Vagina (tissue), 2 donors: ENCODE results near the gene STX7. TPM values are rescaled to one million over a fixed set of nuclear protein-coding genes. Genes with fewer than 3 reads are reported as not detected.

ENCODE experiments used
- DNase-seq, 2 donors: peaks; one replicate each; pipeline ENCODE4 v3.0.0-alpha.2; 2017; ENCODE audit errors: extremely low spot score in 2 of 2
- H3K27ac ChIP-seq: fragments of 200-600 bp; sonication (generic); one replicate; pipeline ENCODE4 v1.5.1; 2019
- H3K27me3 ChIP-seq: fragments of 200-600 bp; sonication (generic); one replicate; pipeline ENCODE4 v1.5.1; 2019
- H3K36me3 ChIP-seq, 2 donors: fragments of 200-600 bp; sonication (generic); one replicate each; pipeline ENCODE4 v1.5.1; 2017 to 2019
- H3K4me1 ChIP-seq: fragments of 200-600 bp; sonication (generic); one replicate; pipeline ENCODE4 v1.5.1; 2019
- H3K4me3 ChIP-seq, 2 donors: fragments of 200-600 bp; sonication (generic); 1 replicate in 1 of 2; 2 replicates in 1 of 2; pipeline ENCODE4 v1.5.1; 2016 to 2019
- H3K9me3 ChIP-seq: fragments of 200-600 bp; sonication (generic); one replicate; pipeline ENCODE4 v1.5.1; 2019
- POLR2A ChIP-seq, 2 donors: fragments of 450-650 bp; IDR thresholded peaks; one replicate each; pipeline ENCODE4 v1.6.1; 2017; ENCODE audit warnings: antibody characterized with exemption in 2 of 2, mild to moderate bottlenecking in 2 of 2, moderate library complexity in 2 of 2
- POLR2AphosphoS5 ChIP-seq, 2 donors: sonication (generic); formaldehyde crosslinking; IDR thresholded peaks; one replicate each; pipeline ENCODE4 v1.9.0; 2017; ENCODE audit warnings: antibody characterized with exemption in 2 of 2, mild to moderate bottlenecking in 2 of 2, low read depth in 1 of 2; ENCODE audit not compliant: insufficient read depth in 1 of 2
- intact Hi-C: fragments of 100-400 bp; cut with DNase I; formaldehyde crosslinking; loops from one replicate; pipeline ENCODE4 v1.15.1; 2023
- total RNA-seq: library from RNA; depleted of rRNA; stranded (reverse); fragments of >200 nt; gene quantifications from one replicate; pipeline ENCODE4 v1.2.3, GENCODE V29; 2016
- TF ChIP-seq, protein P1 (sequence below), 3 experiments: fragments of 450-650 bp in 2 of 3; fragments of 200-600 bp in 1 of 3; sonication (generic) in 1 of 3; IDR thresholded peaks; one replicate each; pipeline ENCODE4 v1.5.1; 2017 to 2019; ENCODE audit warnings: antibody characterized with exemption in 3 of 3, mild to moderate bottlenecking in 2 of 3, moderate library complexity in 2 of 3

Gene STX7
- total RNA-seq, 1 donor from 2014 or later: 26.8 TPM

DNA sequence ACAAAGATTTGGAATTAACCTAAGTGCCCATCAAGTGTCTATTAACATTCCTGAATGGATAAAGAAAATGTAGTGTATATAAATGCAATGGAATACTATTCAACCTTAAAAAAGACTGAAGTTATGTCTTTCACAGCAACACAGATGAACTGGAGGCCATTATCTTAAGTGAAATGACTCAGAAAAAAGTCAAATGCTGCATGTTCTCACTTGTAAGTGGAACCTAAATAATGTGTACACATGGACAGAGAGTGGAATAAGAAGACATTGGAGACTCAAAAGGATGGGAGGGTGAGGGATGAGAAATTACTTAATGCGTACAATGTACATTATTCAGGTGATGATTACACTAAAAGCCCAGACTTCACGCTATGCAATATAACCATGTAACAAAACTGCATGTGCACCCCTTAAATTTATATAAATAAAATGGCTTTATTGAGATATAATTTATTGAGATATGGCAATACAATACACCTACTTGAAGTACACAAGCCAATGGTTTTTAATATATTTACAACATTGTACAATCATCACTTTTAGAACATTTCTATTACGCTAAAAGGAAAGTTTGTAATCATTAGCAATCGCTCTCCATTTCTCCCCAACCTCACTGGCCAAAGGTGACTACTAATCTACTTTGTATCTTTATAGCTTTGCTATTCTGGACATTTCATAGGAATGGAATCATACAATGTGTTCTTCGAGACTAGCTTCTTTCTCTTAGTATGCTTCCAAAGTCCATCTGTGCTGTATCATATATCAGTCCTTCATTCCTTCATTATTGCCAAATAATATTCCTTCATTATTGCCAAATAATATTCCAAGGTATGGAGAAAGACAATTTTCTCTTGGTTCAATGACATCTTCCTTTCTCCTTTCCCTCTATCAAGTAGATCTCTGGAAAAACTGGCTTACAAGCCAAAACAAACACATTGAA lies 5.8 kb downstream of the STX7 start:
- no peaks in the 10 kb centered on the region for H3K9me3 ChIP-seq
- TF ChIP-seq POLR2A (IDR thresholded peaks at IDR 0.05) (no peak), POLR2AphosphoS5 (IDR thresholded peaks at IDR 0.05; ENCODE audit: insufficient read depth in 1 of 2, low read depth in 1 of 2) (no peak)
- TF ChIP-seq, protein P1, sequence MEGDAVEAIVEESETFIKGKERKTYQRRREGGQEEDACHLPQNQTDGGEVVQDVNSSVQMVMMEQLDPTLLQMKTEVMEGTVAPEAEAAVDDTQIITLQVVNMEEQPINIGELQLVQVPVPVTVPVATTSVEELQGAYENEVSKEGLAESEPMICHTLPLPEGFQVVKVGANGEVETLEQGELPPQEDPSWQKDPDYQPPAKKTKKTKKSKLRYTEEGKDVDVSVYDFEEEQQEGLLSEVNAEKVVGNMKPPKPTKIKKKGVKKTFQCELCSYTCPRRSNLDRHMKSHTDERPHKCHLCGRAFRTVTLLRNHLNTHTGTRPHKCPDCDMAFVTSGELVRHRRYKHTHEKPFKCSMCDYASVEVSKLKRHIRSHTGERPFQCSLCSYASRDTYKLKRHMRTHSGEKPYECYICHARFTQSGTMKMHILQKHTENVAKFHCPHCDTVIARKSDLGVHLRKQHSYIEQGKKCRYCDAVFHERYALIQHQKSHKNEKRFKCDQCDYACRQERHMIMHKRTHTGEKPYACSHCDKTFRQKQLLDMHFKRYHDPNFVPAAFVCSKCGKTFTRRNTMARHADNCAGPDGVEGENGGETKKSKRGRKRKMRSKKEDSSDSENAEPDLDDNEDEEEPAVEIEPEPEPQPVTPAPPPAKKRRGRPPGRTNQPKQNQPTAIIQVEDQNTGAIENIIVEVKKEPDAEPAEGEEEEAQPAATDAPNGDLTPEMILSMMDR (IDR thresholded peaks at IDR 0.05): no peak
- H3K4me1 ChIP-seq: peaks cover 64% of the 10 kb centered on the region
- H3K36me3 ChIP-seq: peaks cover 0 to 11% of the 10 kb centered on the region in 2 donors
- H3K27me3 ChIP-seq: no peaks in the 10 kb centered on the region
- no peak overlapping the region for H3K4me3 ChIP-seq
- intact Hi-C loops: no loop called here
- no peak for DNase-seq
- no peak overlapping the region for H3K27ac ChIP-seq

DNA sequence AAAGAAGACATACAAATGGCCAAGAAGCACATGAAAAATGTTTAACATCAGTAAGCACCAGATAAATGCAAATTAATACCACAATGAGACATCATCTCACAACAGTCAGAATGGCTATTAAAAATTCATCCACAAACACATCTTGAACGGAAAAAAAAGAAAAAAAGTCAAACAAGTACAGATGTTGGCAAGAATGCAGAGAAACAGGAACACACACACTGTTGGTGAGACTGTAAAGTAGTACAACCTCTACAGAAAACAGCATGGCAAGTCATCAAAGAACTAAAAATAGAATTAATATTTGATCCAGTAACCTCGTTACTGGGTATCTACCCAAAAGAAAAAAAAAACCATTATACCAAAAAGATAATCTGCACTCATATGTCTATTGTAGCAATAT lies 6.5 kb downstream of the STX7 start:
- H3K27me3 ChIP-seq: no peaks in the 10 kb centered on the region
- no peaks in the 10 kb centered on the region for H3K9me3 ChIP-seq
- H3K4me3 ChIP-seq: no peak overlapping the region
- H3K27ac ChIP-seq: no peak overlapping the region
- TF ChIP-seq, protein P1 (IDR thresholded peaks at IDR 0.05): no peak
- TF ChIP-seq POLR2A (IDR thresholded peaks at IDR 0.05) (no peak), POLR2AphosphoS5 (IDR thresholded peaks at IDR 0.05; ENCODE audit: insufficient read depth in 1 of 2, low read depth in 1 of 2) (no peak)
- peaks cover 0 to 14% of the 10 kb centered on the region in 2 donors for H3K36me3 ChIP-seq
- intact Hi-C loops: no loop called here
- H3K4me1 ChIP-seq: peaks cover 58% of the 10 kb centered on the region
- no peak for DNase-seq

DNA sequence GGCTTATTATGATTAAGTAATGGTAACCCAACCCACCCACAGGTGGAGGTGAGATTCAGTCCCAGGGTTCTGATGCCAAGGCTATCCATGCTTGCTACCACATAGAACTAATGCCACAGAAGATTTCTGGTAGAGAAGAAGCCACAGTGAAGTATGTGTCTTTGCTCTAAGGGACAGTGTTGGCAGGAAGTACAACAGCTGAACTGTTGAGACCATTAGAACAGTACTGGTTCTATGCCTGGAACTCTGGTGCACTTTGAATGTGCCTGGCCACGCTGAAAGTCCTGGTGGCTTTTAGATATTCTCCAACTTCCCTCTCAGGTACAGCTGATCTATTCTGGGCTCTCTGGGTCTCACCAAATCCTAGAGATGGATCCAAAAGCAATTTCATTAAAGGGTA lies 7.8 kb downstream of the STX7 start:
- intact Hi-C loops: no loop called here
- no peak overlapping the region for H3K4me3 ChIP-seq
- no peaks in the 10 kb centered on the region for H3K27me3 ChIP-seq
- TF ChIP-seq POLR2A (IDR thresholded peaks at IDR 0.05) (no peak), POLR2AphosphoS5 (IDR thresholded peaks at IDR 0.05; ENCODE audit: insufficient read depth in 1 of 2, low read depth in 1 of 2) (no peak)
- TF ChIP-seq, protein P1 (IDR thresholded peaks at IDR 0.05): no peak
- H3K36me3 ChIP-seq: peaks cover 0 to 22% of the 10 kb centered on the region in 2 donors
- no peaks in the 10 kb centered on the region for H3K9me3 ChIP-seq
- DNase-seq: no peak
- H3K4me1 ChIP-seq: peaks cover 52% of the 10 kb centered on the region
- no peak overlapping the region for H3K27ac ChIP-seq

DNA sequence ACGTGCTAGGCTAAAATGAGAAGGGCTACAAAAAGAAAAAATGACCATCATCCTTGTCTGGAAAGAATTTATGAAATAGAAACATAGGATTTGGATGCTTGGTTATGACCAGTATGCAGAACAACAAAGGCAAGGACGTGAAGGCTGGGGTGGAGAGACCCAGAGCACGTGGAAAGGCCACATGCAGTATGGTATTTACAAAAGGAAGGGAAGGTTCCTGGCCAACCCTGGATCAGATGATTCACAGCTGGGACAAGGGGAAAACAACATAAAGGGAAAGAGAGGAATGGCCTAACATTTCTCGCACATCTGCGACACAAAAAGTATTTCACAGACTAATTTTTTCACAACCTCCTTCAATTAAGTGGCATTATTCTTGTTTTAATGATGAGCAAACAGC lies 8.2 kb downstream of the STX7 start:
- TF ChIP-seq, protein P1 (IDR thresholded peaks at IDR 0.05): no peak
- TF ChIP-seq POLR2A (IDR thresholded peaks at IDR 0.05) (no peak), POLR2AphosphoS5 (IDR thresholded peaks at IDR 0.05; ENCODE audit: insufficient read depth in 1 of 2, low read depth in 1 of 2) (no peak)
- no peak for DNase-seq
- Histone ChIP-seq H3K27me3 (no peaks in the 10 kb centered on the region), H3K4me3 (no peak overlapping the region), H3K27ac (no peak overlapping the region), H3K4me1 (peaks cover 53% of the 10 kb centered on the region), H3K36me3 (peaks cover 0 to 22% of the 10 kb centered on the region in 2 donors), H3K9me3 (no peaks in the 10 kb centered on the region)
- intact Hi-C loops: no loop called here

DNA sequence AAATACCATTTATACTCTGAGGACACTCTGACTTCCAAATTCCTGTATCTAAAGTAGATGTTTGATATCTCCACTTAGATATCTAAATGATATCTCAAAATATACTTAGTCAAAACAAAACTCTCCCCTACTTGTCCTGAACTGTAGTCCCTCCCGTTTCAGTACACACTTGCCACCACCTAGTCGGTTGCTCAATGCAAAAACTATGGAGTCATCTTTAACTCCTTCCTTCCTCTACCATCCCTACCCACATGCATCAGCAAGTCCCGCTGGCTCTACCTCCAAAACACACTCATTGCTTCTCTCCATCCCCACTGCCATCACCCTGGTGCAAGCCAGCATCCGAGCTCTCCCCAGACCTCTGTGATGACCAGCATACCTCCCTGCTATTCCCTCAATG lies 13.2 kb downstream of the STX7 start:
- Histone ChIP-seq H3K9me3 (no peaks in the 10 kb centered on the region), H3K4me1 (peaks cover 49% of the 10 kb centered on the region), H3K4me3 (no peak overlapping the region), H3K36me3 (peaks cover 0 to 22% of the 10 kb centered on the region in 2 donors), H3K27ac (no peak overlapping the region), H3K27me3 (no peaks in the 10 kb centered on the region)
- intact Hi-C loops: no loop called here
- TF ChIP-seq POLR2A (IDR thresholded peaks at IDR 0.05): no peak
- DNase-seq: no peak
